RWPE2 (cell line): ENCODE data around the gene FIBIN.
A peak's percentile ranks its signal among the peaks of the same experiment; 100 is the strongest.
"Not testable (repeated sequence)": the region's sequence is repeated elsewhere in the genome, so short reads cannot be mapped to it uniquely, and the experiment has no call there.

Experiments used
- ATAC-seq: fragments of 200-7000 bp; cut with Tn5 transposase; 3 replicates; pipeline ENCODE4 v1.9.1; 2021; ENCODE audit warnings: low read depth
- DNase-seq: peaks from one replicate; pipeline ENCODE4 v3.0.0-alpha.2; 2020; ENCODE audit warnings: low spot score
- H3K27ac ChIP-seq: fragments of 450-650 bp; 2 replicates; pipeline ENCODE4 v1.5.1; 2017; ENCODE audit warnings: mild to moderate bottlenecking; ENCODE audit not compliant: poor library complexity, severe bottlenecking
- H3K27me3 ChIP-seq: fragments of 250-450 bp; sonication (Bioruptor Pico); 2 replicates; pipeline ENCODE4 v1.5.1; 2021; ENCODE audit warnings: mild to moderate bottlenecking, moderate library complexity; ENCODE audit not compliant: insufficient read depth, poor library complexity, severe bottlenecking
- H3K36me3 ChIP-seq: fragments of 250-450 bp; sonication (Bioruptor Pico); 2 replicates; pipeline ENCODE4 v1.5.1; 2020; ENCODE audit warnings: low read depth, mild to moderate bottlenecking, moderate library complexity
- H3K4me1 ChIP-seq: fragments of 250-450 bp; sonication (Bioruptor Pico); 2 replicates; pipeline ENCODE4 v1.5.1; 2021; ENCODE audit warnings: mild to moderate bottlenecking, moderate library complexity; ENCODE audit not compliant: insufficient read depth, poor library complexity, severe bottlenecking
- H3K4me3 ChIP-seq: fragments of 250-450 bp; sonication (Bioruptor Pico); 2 replicates; pipeline ENCODE4 v1.5.1; 2021; ENCODE audit warnings: mild to moderate bottlenecking, moderate library complexity; ENCODE audit not compliant: severe bottlenecking
- H3K9me3 ChIP-seq: fragments of 250-450 bp; sonication (Bioruptor Pico); 2 replicates; pipeline ENCODE4 v1.5.1; 2021; ENCODE audit warnings: mild to moderate bottlenecking, moderate library complexity; ENCODE audit not compliant: severe bottlenecking
- CTCF ChIP-seq: fragments of 450-650 bp; IDR thresholded peaks from one replicate; pipeline ENCODE4 v1.5.1; 2017; ENCODE audit warnings: mild to moderate bottlenecking, moderate library complexity; ENCODE audit not compliant: poor library complexity, severe bottlenecking

The FIBIN gene

GRCh38 chr11:26960281-26960680 is 33.6 kb upstream of the FIBIN start:
- Histone ChIP-seq H3K27ac (peak overlapping the region; percentile 50), H3K4me3 (no peak overlapping the region), H3K4me1 (peaks cover 6% of the 10 kb centered on the region), H3K27me3 (no peaks in the 10 kb centered on the region), H3K9me3 (no peaks in the 10 kb centered on the region), H3K36me3 (no peaks in the 10 kb centered on the region)
- peak; percentile 95 for ATAC-seq
- TF ChIP-seq CTCF, result no peak
- no peak for DNase-seq

- Histone ChIP-seq H3K27ac (no peak overlapping the region), H3K27me3 (no peaks in the 10 kb centered on the region), H3K36me3 (no peaks in the 10 kb centered on the region), H3K4me1 (peaks cover 6% of the 10 kb centered on the region), H3K9me3 (no peaks in the 10 kb centered on the region), H3K4me3 (no peak overlapping the region)
- ATAC-seq (no peak), DNase-seq (no peak)
- no peak for TF ChIP-seq CTCF
Observed at GRCh38 chr11:26963764-26964163, 30.1 kb upstream of the FIBIN start.

GRCh38 chr11:26964339-26964738 is 29.6 kb upstream of the FIBIN start:
- H3K36me3 ChIP-seq, result no peaks in the 10 kb centered on the region
- ATAC-seq (no peak), DNase-seq (no peak)
- no peaks in the 10 kb centered on the region for H3K27me3 ChIP-seq
- no peak overlapping the region for H3K27ac ChIP-seq
- peaks cover 4% of the 10 kb centered on the region for H3K4me1 ChIP-seq
- H3K4me3 ChIP-seq, result no peak overlapping the region
- H3K9me3 ChIP-seq, result no peaks in the 10 kb centered on the region
- TF ChIP-seq CTCF, result no peak

GRCh38 chr11:26964847-26965485 is 28.9 kb upstream of the FIBIN start:
- DNase-seq, H3K36me3 ChIP-seq, H3K4me3 ChIP-seq, H3K27ac ChIP-seq, ATAC-seq, H3K4me1 ChIP-seq, H3K9me3 ChIP-seq, H3K27me3 ChIP-seq: not testable (repeated sequence)

- peak; percentile 52; the same call in 2 of the 3 replicates for ATAC-seq
- no peak for DNase-seq
- H3K9me3 ChIP-seq, result no peaks in the 10 kb centered on the region
- peak overlapping the region; percentile 32 for H3K27ac ChIP-seq
- TF ChIP-seq CTCF, result no peak
- no peaks in the 10 kb centered on the region for H3K27me3 ChIP-seq
- H3K4me1 ChIP-seq, result peaks cover 10% of the 10 kb centered on the region
- H3K4me3 ChIP-seq, result no peak overlapping the region
- H3K36me3 ChIP-seq, result no peaks in the 10 kb centered on the region
Observed at GRCh38 chr11:26971961-26972360, 22.0 kb upstream of the FIBIN start.
